ENCODE measurements around the gene WBP2.

WBP2 gene

DNA sequence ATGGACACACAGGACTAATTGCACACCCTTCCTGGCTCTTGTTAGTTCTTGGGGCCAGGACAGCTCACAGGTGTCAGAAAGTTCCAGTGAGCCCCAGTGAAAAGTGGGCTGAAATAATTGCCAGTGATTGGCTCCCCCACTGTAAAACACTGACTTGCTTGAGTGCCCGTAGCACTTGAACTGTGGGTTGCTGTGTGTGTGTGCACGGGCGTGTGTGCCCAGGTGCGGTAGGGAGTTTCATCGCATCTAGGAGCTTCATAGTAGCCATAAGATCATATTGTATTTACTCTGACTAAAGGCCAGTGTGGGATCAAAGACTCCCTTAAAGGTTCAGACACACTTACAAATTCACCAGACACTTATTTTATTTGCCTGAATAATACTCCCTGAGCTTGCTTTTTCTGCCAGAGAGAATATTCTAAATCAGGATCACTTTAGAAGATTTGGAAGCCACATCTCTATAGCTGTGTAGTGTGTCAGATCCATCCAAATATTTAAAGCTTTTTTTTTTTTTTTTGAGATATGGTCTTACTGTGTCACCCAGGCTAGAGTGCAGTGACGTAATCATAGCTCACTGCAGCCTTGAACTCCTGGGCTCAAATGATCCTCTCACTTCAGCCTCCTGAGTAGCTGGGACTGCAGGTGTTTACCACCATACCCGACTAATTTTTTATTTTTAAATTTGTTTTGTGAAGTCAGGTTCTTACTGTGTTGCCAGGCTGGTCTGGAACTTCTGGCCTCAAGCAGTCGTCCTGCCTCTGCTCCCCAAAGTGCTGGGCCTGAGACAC lies 59.1 kb downstream of the WBP2 start:
- DNase-seq (ENCODE audit: low read depth) = no peak
- H3K4me3 ChIP-seq (ENCODE audit: low read depth, low read length) = no peak overlapping the region
- no peak for TF ChIP-seq MYC (IDR thresholded peaks at IDR 0.05; ENCODE audit: low read depth, low read length)
- TF ChIP-seq POLR2A (IDR thresholded peaks at IDR 0.05; ENCODE audit: extremely low read depth, insufficient read length) = no peak
- TF ChIP-seq, protein P1, sequence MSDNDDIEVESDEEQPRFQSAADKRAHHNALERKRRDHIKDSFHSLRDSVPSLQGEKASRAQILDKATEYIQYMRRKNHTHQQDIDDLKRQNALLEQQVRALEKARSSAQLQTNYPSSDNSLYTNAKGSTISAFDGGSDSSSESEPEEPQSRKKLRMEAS (IDR thresholded peaks at IDR 0.05; ENCODE audit: low read depth, low read length) = no peak
- no peak for TF ChIP-seq CTCF (IDR thresholded peaks at IDR 0.05; ENCODE audit: low read depth, low read length)

Data from NB4 (cell line).